HCT116 (cell line): ENCODE measurements around the gene DDX41. TPM values are rescaled to one million over a fixed set of nuclear protein-coding genes. Genes with fewer than 3 reads are reported as not detected.

ENCODE experiments used
- ATAC-seq: fragments of 200-7000 bp; cut with Tn5 transposase; 2 replicates; pipeline ENCODE4 v1.9.1; 2020; ENCODE audit warnings: mild to moderate bottlenecking, moderate library complexity
- BruUV-seq: library from RNA; stranded (reverse); fragments of 400-500 nt; replicated peaks from 2 replicates; lab custom pipeline; 2021; lab: Mats Ljungman, UMichigan
- CTCF ChIA-PET: fragments of 300-600 bp; sonication (Branson Sonifier 250); formaldehyde crosslinking; loops from one replicate; lab custom pipeline; 2021; ENCODE audit warnings: antibody characterized with exemption; lab: Charles Lee
- POLR2A ChIA-PET: fragments of 300-600, 350-600 bp; sonication (Branson Sonifier 250); formaldehyde crosslinking; loops from one replicate; lab custom pipeline; 2021; ENCODE audit warnings: antibody characterized with exemption; lab: Charles Lee
- RAD21 ChIA-PET, 2 experiments: fragments of 300-600 bp; sonication (Branson Sonifier 250); formaldehyde crosslinking; loops; one replicate each; lab custom pipeline; 2023; ENCODE audit warnings: low total read pairs in 2 of 2; ENCODE audit not compliant: uncharacterized antibody in 2 of 2, unreplicated experiment in 2 of 2, low non-redundant PET in 1 of 2; lab: Charles Lee
- DNase-seq: peaks from one replicate; pipeline ENCODE4 v3.0.0-alpha.2; 2010; ENCODE audit warnings: low read depth, low spot score
- H2AFZ ChIP-seq: fragments of 200-600 bp; shearing (Covaris generic), sonication (generic); 2 replicates; pipeline ENCODE4 v1.6.1; 2017; ENCODE audit warnings: low read depth, mixed run types, mixed read lengths, antibody characterized with exemption, low read length; ENCODE audit not compliant: poor library complexity, severe bottlenecking
- H3K27ac ChIP-seq: 2 replicates; pipeline ENCODE4 v1.5.1; 2012; ENCODE audit warnings: low read depth, low read length
- H3K27me3 ChIP-seq: fragments of 200-600 bp; sonication (generic); 2 replicates; pipeline ENCODE4 v1.6.1; 2016; ENCODE audit warnings: mixed run types, low read length, mixed read lengths; ENCODE audit not compliant: insufficient read depth
- H3K36me3 ChIP-seq, 2 experiments: fragments of 200-500 bp in 1 of 2; fragments of 200-600 bp in 1 of 2; sonication (Bioruptor generic) in 1 of 2; sonication (generic) in 1 of 2; 2 replicates each; pipeline versions ENCODE4 v1.5.1 to v1.6.1; 2014 to 2016; ENCODE audit warnings: low read length in 2 of 2, inconsistent platforms in 1 of 2, mixed read lengths in 1 of 2, mixed run types in 1 of 2; ENCODE audit not compliant: insufficient read depth in 2 of 2, control insufficient read depth in 1 of 2
- H3K4me1 ChIP-seq, 2 experiments: fragments of 200-600 bp in 1 of 2; sonication (generic) in 1 of 2; 2 replicates each; pipeline versions ENCODE4 v1.5.1 to v1.6.1; 2012 to 2017; ENCODE audit warnings: low read length in 2 of 2, inconsistent platforms in 1 of 2, mild to moderate bottlenecking in 1 of 2, mixed read lengths in 1 of 2, mixed run types in 1 of 2, moderate library complexity in 1 of 2; ENCODE audit not compliant: insufficient read depth in 2 of 2, control insufficient read depth in 1 of 2
- H3K4me2 ChIP-seq: fragments of 200-600 bp; sonication (generic); 2 replicates; pipeline ENCODE4 v1.6.1; 2017; ENCODE audit warnings: mixed run types, low read length, mixed read lengths
- H3K4me3 ChIP-seq, 2 experiments: fragments of 200-600 bp in 1 of 2; sonication (generic) in 1 of 2; replicated peaks in 1 of 2; 2 replicates each; pipeline ENCODE4 v1.5.1; 2011 to 2016; ENCODE audit warnings: low read length in 2 of 2, control low read depth in 1 of 2, low read depth in 1 of 2, mild to moderate bottlenecking in 1 of 2, mixed read lengths in 1 of 2, mixed run types in 1 of 2
- H3K79me2 ChIP-seq: fragments of 200-600 bp; sonication (generic); 2 replicates; pipeline ENCODE4 v1.6.1; 2017; ENCODE audit warnings: mild to moderate bottlenecking, mixed run types, low read length, moderate library complexity, mixed read lengths; ENCODE audit not compliant: insufficient read depth
- H3K9ac ChIP-seq: fragments of 200-600 bp; sonication (generic); 2 replicates; pipeline ENCODE4 v1.6.1; 2016; ENCODE audit warnings: low read length, mixed read lengths
- H3K9me2 ChIP-seq: fragments of 200-600 bp; sonication (generic), shearing (Covaris generic); 2 replicates; pipeline ENCODE4 v1.6.1; 2017; ENCODE audit warnings: mixed run types, mild to moderate bottlenecking, moderate library complexity; ENCODE audit not compliant: insufficient read depth
- H3K9me3 ChIP-seq, 2 experiments: fragments of 200-500 bp in 1 of 2; fragments of 200-600 bp in 1 of 2; sonication (Bioruptor generic) in 1 of 2; sonication (generic) in 1 of 2; 2 replicates each; pipeline ENCODE4 v1.6.1; 2014 to 2017; ENCODE audit warnings: low read length in 2 of 2, mixed read lengths in 2 of 2, inconsistent platforms in 1 of 2, low read depth in 1 of 2, mild to moderate bottlenecking in 1 of 2, mixed run types in 1 of 2, moderate library complexity in 1 of 2; ENCODE audit not compliant: control insufficient read depth in 1 of 2, insufficient read depth in 1 of 2
- H4K20me1 ChIP-seq: fragments of 200-600 bp; sonication (generic), shearing (Covaris generic); 2 replicates; pipeline ENCODE4 v1.6.1; 2017; ENCODE audit warnings: mixed run types, mild to moderate bottlenecking, moderate library complexity; ENCODE audit not compliant: insufficient read depth
- EGR1 ChIP-seq: IDR thresholded peaks from 2 replicates; pipeline ENCODE4 v1.6.1; 2012; ENCODE audit warnings: low read depth
- ELF1 ChIP-seq: IDR thresholded peaks from 2 replicates; pipeline ENCODE4 v1.6.1; 2012; ENCODE audit warnings: low read depth, borderline replicate concordance
- EZH2phosphoT487 ChIP-seq: fragments of 200-600 bp; IDR thresholded peaks from 2 replicates; pipeline ENCODE4 v1.6.1; 2018; ENCODE audit warnings: antibody characterized with exemption, borderline replicate concordance
- FOSL1 ChIP-seq: IDR thresholded peaks from 2 replicates; pipeline ENCODE4 v1.6.1; 2012; ENCODE audit warnings: low read depth
- JUND ChIP-seq: IDR thresholded peaks from 2 replicates; pipeline ENCODE4 v1.6.1; 2012
- POLR2A ChIP-seq: IDR thresholded peaks from 2 replicates; pipeline ENCODE4 v1.7.0; 2011; ENCODE audit warnings: borderline replicate concordance; ENCODE audit not compliant: insufficient read depth, insufficient read length; ENCODE audit errors: extremely low read depth
- RAD21 ChIP-seq: IDR thresholded peaks from 2 replicates; pipeline ENCODE4 v1.6.1; 2012; ENCODE audit warnings: low read depth, mild to moderate bottlenecking
- SIN3A ChIP-seq: IDR thresholded peaks from 2 replicates; pipeline ENCODE4 v1.6.1; 2012; ENCODE audit warnings: low read depth
- TCF7L2 ChIP-seq: IDR thresholded peaks from 2 replicates; pipeline ENCODE4 v1.7.0; 2011; ENCODE audit warnings: borderline replicate concordance, inconsistent platforms; ENCODE audit not compliant: insufficient read depth, insufficient read length; ENCODE audit errors: extremely low read depth
- YY1 ChIP-seq: IDR thresholded peaks from 2 replicates; pipeline ENCODE4 v1.6.1; 2011; ENCODE audit warnings: low read length, low read depth, moderate library complexity, mild to moderate bottlenecking; ENCODE audit not compliant: insufficient replicate concordance; ENCODE audit errors: extremely low read depth
- ZFX ChIP-seq: fragments of 450-650 bp; IDR thresholded peaks from 2 replicates; pipeline ENCODE4 v1.6.1; 2017
- ZNF274 ChIP-seq: fragments of 200-500 bp; sonication (Bioruptor generic); IDR thresholded peaks from 2 replicates; pipeline ENCODE4 v1.6.1; 2014; ENCODE audit warnings: mild to moderate bottlenecking, low read depth, low read length, inconsistent platforms
- intact Hi-C: fragments of 100-400 bp; cut with micrococcal nuclease; formaldehyde crosslinking; loops from 2 replicates; pipeline ENCODE4 v1.10.0; 2022
- total RNA-seq: library from RNA; stranded (reverse); gene quantifications from one replicate; pipeline ENCODE4 v1.2.1, GENCODE V29; 2021; ENCODE audit not compliant: unreplicated experiment
- TF ChIP-seq, protein P1 (sequence below): IDR thresholded peaks from 2 replicates; pipeline ENCODE4 v1.6.1; 2012
- TF ChIP-seq, protein P2 (sequence below), 3 experiments: fragments of 200-600 bp in 1 of 3; sonication (generic) in 1 of 3; IDR thresholded peaks in 2 of 3; conservative IDR thresholded peaks in 1 of 3; 2 replicates each; pipeline ENCODE4 v1.5.1; 2012 to 2017; ENCODE audit warnings: low read depth in 2 of 3, low read length in 2 of 3, antibody characterized with exemption in 1 of 3, borderline replicate concordance in 1 of 3, control low read depth in 1 of 3, mild to moderate bottlenecking in 1 of 3, mixed read lengths in 1 of 3, mixed run types in 1 of 3, moderate library complexity in 1 of 3; ENCODE audit not compliant: insufficient read depth in 1 of 3

DDX41 gene
- total RNA-seq, 1 experiment from 2014 or later, result 141 TPM

DNA sequence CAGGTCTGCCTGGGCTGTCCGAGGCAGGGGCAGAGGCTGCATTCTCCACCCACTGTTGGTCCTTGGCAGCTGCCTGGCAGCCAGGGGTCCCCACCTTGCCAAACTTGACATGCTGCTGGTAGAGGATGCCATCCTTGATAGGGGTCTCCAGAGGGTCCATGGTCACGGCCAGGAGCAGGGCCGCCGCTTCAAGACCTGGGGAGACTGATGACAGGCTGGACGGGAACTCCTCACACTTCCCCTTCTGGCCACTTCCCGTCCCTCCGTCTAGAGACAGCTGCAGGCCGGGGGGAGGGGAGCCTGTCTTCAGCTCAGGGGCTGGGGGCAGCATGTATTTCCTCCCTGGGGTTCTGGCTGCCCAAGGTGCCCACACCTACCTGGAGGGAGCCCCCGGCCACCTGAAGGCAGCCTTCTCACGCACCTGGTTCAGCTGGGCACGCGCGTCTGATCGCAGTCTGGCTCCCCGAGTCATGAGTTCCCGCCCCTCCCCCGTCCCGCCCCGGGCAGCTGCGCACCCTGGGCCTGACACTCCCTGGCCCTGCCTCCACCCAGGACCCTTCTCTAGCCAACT, 7.3 kb downstream of the DDX41 start, which contains the start of gene DOK3:
DOK3 (minus strand) TSS at position 446 of the 571 bp plus-strand sequence; CDS start at position 160, 286 bp downstream.
- no peaks in the 10 kb centered on the region for H3K9me2 ChIP-seq
- TF ChIP-seq TCF7L2, result no peak
- TF ChIP-seq RAD21, result no peak
- TF ChIP-seq FOSL1, result no peak
- no peak for TF ChIP-seq YY1
- no peak for TF ChIP-seq EZH2phosphoT487
- TF ChIP-seq, protein P1, sequence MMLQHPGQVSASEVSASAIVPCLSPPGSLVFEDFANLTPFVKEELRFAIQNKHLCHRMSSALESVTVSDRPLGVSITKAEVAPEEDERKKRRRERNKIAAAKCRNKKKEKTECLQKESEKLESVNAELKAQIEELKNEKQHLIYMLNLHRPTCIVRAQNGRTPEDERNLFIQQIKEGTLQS, result no peak
- no peak for TF ChIP-seq ZFX
- TF ChIP-seq SIN3A, result no peak
- TF ChIP-seq ZNF274, result no peak
- TF ChIP-seq, protein P2, sequence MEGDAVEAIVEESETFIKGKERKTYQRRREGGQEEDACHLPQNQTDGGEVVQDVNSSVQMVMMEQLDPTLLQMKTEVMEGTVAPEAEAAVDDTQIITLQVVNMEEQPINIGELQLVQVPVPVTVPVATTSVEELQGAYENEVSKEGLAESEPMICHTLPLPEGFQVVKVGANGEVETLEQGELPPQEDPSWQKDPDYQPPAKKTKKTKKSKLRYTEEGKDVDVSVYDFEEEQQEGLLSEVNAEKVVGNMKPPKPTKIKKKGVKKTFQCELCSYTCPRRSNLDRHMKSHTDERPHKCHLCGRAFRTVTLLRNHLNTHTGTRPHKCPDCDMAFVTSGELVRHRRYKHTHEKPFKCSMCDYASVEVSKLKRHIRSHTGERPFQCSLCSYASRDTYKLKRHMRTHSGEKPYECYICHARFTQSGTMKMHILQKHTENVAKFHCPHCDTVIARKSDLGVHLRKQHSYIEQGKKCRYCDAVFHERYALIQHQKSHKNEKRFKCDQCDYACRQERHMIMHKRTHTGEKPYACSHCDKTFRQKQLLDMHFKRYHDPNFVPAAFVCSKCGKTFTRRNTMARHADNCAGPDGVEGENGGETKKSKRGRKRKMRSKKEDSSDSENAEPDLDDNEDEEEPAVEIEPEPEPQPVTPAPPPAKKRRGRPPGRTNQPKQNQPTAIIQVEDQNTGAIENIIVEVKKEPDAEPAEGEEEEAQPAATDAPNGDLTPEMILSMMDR (IDR thresholded peaks at IDR 0.05 in 2 of 3, conservative IDR thresholded peaks at IDR 0.05 in 1 of 3; ENCODE audit: borderline replicate concordance in 1 of 3, insufficient read depth in 1 of 3, low read depth in 2 of 3, low read length in 2 of 3), result no peak
- no peak for TF ChIP-seq JUND
- no peak for TF ChIP-seq EGR1
- TF ChIP-seq POLR2A, result no peak
- TF ChIP-seq ELF1, result no peak
- H3K4me3 ChIP-seq, result no peak within 1 kb of the TSS
- RAD21 ChIA-PET, result no interaction called here
- H3K27me3 ChIP-seq, result no peaks in the 10 kb centered on the region
- DNase-seq (no peak), ATAC-seq (no peak)
- H3K9ac ChIP-seq, result no peak within 1 kb of the TSS
- intact Hi-C loops, result no loop called here
- H3K4me2 ChIP-seq, result no peak within 1 kb of the TSS
- H4K20me1 ChIP-seq, result no peaks in the 10 kb centered on the region
- no peaks in the 10 kb centered on the region for H3K9me3 ChIP-seq
- no peak within 1 kb of the TSS for H3K27ac ChIP-seq
- POLR2A ChIA-PET, result no interaction called here
- peaks cover 19 to 38% of the 10 kb centered on the region in 2 experiments; a peak in 3 of 4 replicates for H3K36me3 ChIP-seq
- no peaks in the 10 kb centered on the region for H3K4me1 ChIP-seq
- H3K79me2 ChIP-seq, result peaks cover 4% of the 10 kb centered on the region; the same call in 1 of the 2 replicates
- CTCF ChIA-PET, result interaction anchor here (0.9 kb wide), 1 partner anchor 12 kb away, joined by 3 read pairs; the partner anchor contains the start of gene PDLIM7
- no TSS peak for BruUV-seq
- no peak within 1 kb of the TSS for H2AFZ ChIP-seq
